Stomach (tissue), 4 donors: ENCODE results near the gene SLC18B1.

Experiments used
- EP300 ChIP-seq: sonication (generic); formaldehyde crosslinking; IDR thresholded peaks from one replicate; pipeline ENCODE4 v1.6.1; 2017; ENCODE audit warnings: antibody characterized with exemption
- POLR2A ChIP-seq, 4 donors: fragments of 450-650 bp; IDR thresholded peaks; one replicate each; pipeline ENCODE4 v1.6.1; 2016; ENCODE audit warnings: antibody characterized with exemption in 4 of 4, control low read depth in 2 of 4, mild to moderate bottlenecking in 1 of 4, moderate library complexity in 1 of 4
- POLR2AphosphoS5 ChIP-seq, 3 donors: sonication (generic); formaldehyde crosslinking; IDR thresholded peaks; one replicate each; pipeline ENCODE4 v1.6.1; 2016; ENCODE audit warnings: antibody characterized with exemption in 3 of 3
- TF ChIP-seq, protein P1 (sequence below), 7 experiments: fragments of 450-650 bp in 4 of 7; fragments of 200-600 bp in 3 of 7; sonication (generic) in 3 of 7; IDR thresholded peaks; one replicate each; pipeline ENCODE4 v1.5.1; 2016 to 2019; ENCODE audit warnings: antibody characterized with exemption in 7 of 7, control low read depth in 2 of 7, mild to moderate bottlenecking in 1 of 7

DNA sequence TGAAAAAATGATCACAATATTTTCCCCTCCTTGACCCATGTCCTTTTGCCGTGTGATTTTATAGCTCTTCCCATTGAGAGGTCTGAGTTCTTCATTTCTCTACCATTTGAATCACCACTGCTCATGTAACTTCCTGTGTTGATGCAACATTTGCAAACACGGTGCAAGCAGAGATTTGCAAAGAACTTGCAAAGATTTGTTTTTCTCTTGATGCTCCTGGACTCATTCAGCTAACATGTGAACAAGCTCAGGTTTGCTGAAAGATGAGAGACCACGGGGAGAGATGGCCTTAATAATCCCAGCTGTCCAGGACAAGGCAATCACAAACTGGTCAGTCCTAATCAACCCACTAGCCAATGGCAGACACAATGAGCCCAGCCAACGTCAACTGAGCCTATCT is 49.3 kb downstream of the SLC18B1 start:
- TF ChIP-seq, protein P1, sequence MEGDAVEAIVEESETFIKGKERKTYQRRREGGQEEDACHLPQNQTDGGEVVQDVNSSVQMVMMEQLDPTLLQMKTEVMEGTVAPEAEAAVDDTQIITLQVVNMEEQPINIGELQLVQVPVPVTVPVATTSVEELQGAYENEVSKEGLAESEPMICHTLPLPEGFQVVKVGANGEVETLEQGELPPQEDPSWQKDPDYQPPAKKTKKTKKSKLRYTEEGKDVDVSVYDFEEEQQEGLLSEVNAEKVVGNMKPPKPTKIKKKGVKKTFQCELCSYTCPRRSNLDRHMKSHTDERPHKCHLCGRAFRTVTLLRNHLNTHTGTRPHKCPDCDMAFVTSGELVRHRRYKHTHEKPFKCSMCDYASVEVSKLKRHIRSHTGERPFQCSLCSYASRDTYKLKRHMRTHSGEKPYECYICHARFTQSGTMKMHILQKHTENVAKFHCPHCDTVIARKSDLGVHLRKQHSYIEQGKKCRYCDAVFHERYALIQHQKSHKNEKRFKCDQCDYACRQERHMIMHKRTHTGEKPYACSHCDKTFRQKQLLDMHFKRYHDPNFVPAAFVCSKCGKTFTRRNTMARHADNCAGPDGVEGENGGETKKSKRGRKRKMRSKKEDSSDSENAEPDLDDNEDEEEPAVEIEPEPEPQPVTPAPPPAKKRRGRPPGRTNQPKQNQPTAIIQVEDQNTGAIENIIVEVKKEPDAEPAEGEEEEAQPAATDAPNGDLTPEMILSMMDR (IDR thresholded peaks at IDR 0.05): no peak
- TF ChIP-seq EP300 (no peak), POLR2A (IDR thresholded peaks at IDR 0.05) (no peak), POLR2AphosphoS5 (IDR thresholded peaks at IDR 0.05) (no peak)
